ENCODE data around the gene DCP1B. TPM values are rescaled to one million over a fixed set of nuclear protein-coding genes. Genes with fewer than 3 reads are reported as not detected.

The DCP1B gene
- total RNA-seq, 1 donor from 2014 or later = 17.4 TPM

GRCh38 chr12:1936406-1937320, 67.6 kb downstream of the DCP1B start:
- Histone ChIP-seq H3K27ac (no peak overlapping the region), H3K4me1 (peaks cover 34% of the 10 kb centered on the region)
- no peak for TF ChIP-seq POLR2A (IDR thresholded peaks at IDR 0.05)
- no peak for TF ChIP-seq CTCF (IDR thresholded peaks at IDR 0.05)
- TF ChIP-seq POLR2AphosphoS5 (IDR thresholded peaks at IDR 0.05; ENCODE audit: insufficient read depth in 1 of 2, low read depth in 1 of 2) = peak; percentile 44 to 48

GRCh38 chr12:1935700-1936378, 68.4 kb downstream of the DCP1B start:
- H3K27ac ChIP-seq = no peak overlapping the region
- peaks cover 0 to 9% of the 10 kb centered on the region in 2 donors for H3K36me3 ChIP-seq
- peaks cover 34% of the 10 kb centered on the region for H3K4me1 ChIP-seq
- peak; percentile 54 to 67 for DNase-seq (ENCODE audit: extremely low spot score in 2 of 2)
- no peak overlapping the region for H3K4me3 ChIP-seq
- intact Hi-C loops (cut with DNase I) = loop anchor here (10.0 kb wide), 1 partner anchor 271 kb away; no protein-coding TSS in a partner anchor
- H3K9me3 ChIP-seq = no peaks in the 10 kb centered on the region
- no peaks in the 10 kb centered on the region for H3K27me3 ChIP-seq
- TF ChIP-seq POLR2AphosphoS5 (IDR thresholded peaks at IDR 0.05; ENCODE audit: insufficient read depth in 1 of 2, low read depth in 1 of 2) (no peak), POLR2A (IDR thresholded peaks at IDR 0.05) (no peak), CTCF (IDR thresholded peaks at IDR 0.05) (no peak)

More at GRCh38 chr12:1936406-1937320, 67.6 kb downstream of the DCP1B start:
- Histone ChIP-seq H3K27me3 (no peaks in the 10 kb centered on the region), H3K4me3 (no peak overlapping the region), H3K9me3 (no peaks in the 10 kb centered on the region), H3K36me3 (peaks cover 0 to 17% of the 10 kb centered on the region in 2 donors)
- peak; percentile 65 to 90 for DNase-seq (ENCODE audit: extremely low spot score in 2 of 2)
- intact Hi-C loops (cut with DNase I) = loop anchor here (10.0 kb wide), 1 partner anchor 272 kb away; no protein-coding TSS in a partner anchor

GRCh38 chr12:1935242-1935641, 69.0 kb downstream of the DCP1B start:
- DNase-seq (ENCODE audit: extremely low spot score in 2 of 2) = peak in 1 of 2 donors; percentile 74
- peaks cover 34% of the 10 kb centered on the region for H3K4me1 ChIP-seq

GRCh38 chr12:1934831-1935230, 69.4 kb downstream of the DCP1B start:
- no peaks in the 10 kb centered on the region for H3K27me3 ChIP-seq
- peak in 1 of 2 donors; percentile 72 for DNase-seq (ENCODE audit: extremely low spot score in 2 of 2)
- H3K9me3 ChIP-seq = no peaks in the 10 kb centered on the region
- H3K4me3 ChIP-seq = no peak overlapping the region
- no peak overlapping the region for H3K27ac ChIP-seq
- H3K36me3 ChIP-seq = peaks cover 0 to 9% of the 10 kb centered on the region in 2 donors
- intact Hi-C loops (cut with DNase I) = loop anchor here (5.0 to 10.0 kb wide), 2 partner anchors 128 to 270 kb away; no protein-coding TSS in a partner anchor
- no peak for TF ChIP-seq POLR2AphosphoS5 (IDR thresholded peaks at IDR 0.05; ENCODE audit: insufficient read depth in 1 of 2, low read depth in 1 of 2)
- TF ChIP-seq CTCF (IDR thresholded peaks at IDR 0.05) = no peak
- no peak for TF ChIP-seq POLR2A (IDR thresholded peaks at IDR 0.05)
- H3K4me1 ChIP-seq = peaks cover 32% of the 10 kb centered on the region

More at GRCh38 chr12:1935242-1935641, 69.0 kb downstream of the DCP1B start:
- no peaks in the 10 kb centered on the region for H3K9me3 ChIP-seq
- H3K27ac ChIP-seq = no peak overlapping the region
- H3K4me3 ChIP-seq = no peak overlapping the region
- no peak for TF ChIP-seq CTCF (IDR thresholded peaks at IDR 0.05)
- no peak for TF ChIP-seq POLR2A (IDR thresholded peaks at IDR 0.05)
- no peak for TF ChIP-seq POLR2AphosphoS5 (IDR thresholded peaks at IDR 0.05; ENCODE audit: insufficient read depth in 1 of 2, low read depth in 1 of 2)
- no peaks in the 10 kb centered on the region for H3K27me3 ChIP-seq
- intact Hi-C loops (cut with DNase I) = loop anchor here (10.0 kb wide), 1 partner anchor 270 kb away; no protein-coding TSS in a partner anchor
- peaks cover 0 to 9% of the 10 kb centered on the region in 2 donors for H3K36me3 ChIP-seq
